Thoracic aorta (tissue), 2 donors: Measurements from ENCODE around the gene GNB4. TPM values are rescaled to one million over a fixed set of nuclear protein-coding genes. Genes with fewer than 3 reads are reported as not detected.

ENCODE experiments used
- ATAC-seq: fragments of 150-250 bp; one replicate; pipeline ENCODE4 v1.8.0; 2017; ENCODE audit warnings: low read depth; ENCODE audit not compliant: insufficient number of reproducible peaks, low FRiP score
- DNase-seq: peaks from one replicate; pipeline ENCODE4 v3.0.0-alpha.2; 2020; ENCODE audit warnings: low spot score
- H3K27ac ChIP-seq, 2 donors: fragments of 200-600 bp; sonication (generic); 1 replicate in 1 of 2; 2 replicates in 1 of 2; pipeline ENCODE4 v1.5.1; 2016; ENCODE audit warnings: mild to moderate bottlenecking in 2 of 2, moderate library complexity in 2 of 2
- H3K27me3 ChIP-seq: fragments of 200-600 bp; sonication (generic); replicated peaks from 2 replicates; pipeline ENCODE4 v1.6.0; 2016; ENCODE audit warnings: mild to moderate bottlenecking; ENCODE audit not compliant: insufficient read depth
- H3K36me3 ChIP-seq: fragments of 200-600 bp; sonication (generic); one replicate; pipeline ENCODE4 v1.5.1; 2016
- H3K4me1 ChIP-seq, 2 donors: fragments of 200-600 bp; sonication (generic); 1 replicate in 1 of 2; 2 replicates in 1 of 2; pipeline versions ENCODE4 v1.5.1 to v1.6.0; 2016; ENCODE audit warnings: low read depth in 2 of 2, mild to moderate bottlenecking in 1 of 2; ENCODE audit not compliant: control insufficient read depth in 1 of 2
- H3K4me3 ChIP-seq: fragments of 200-600 bp; sonication (generic); 2 replicates; pipeline ENCODE4 v1.5.1; 2016; ENCODE audit warnings: mild to moderate bottlenecking
- H3K9me3 ChIP-seq: fragments of 200-600 bp; sonication (generic); 2 replicates; pipeline ENCODE4 v1.5.1; 2016
- CTCF ChIP-seq: fragments of 200-600 bp; sonication (generic); IDR thresholded peaks from one replicate; pipeline ENCODE4 v1.5.1; 2019; ENCODE audit warnings: antibody characterized with exemption
- total RNA-seq, 2 donors: library from RNA; depleted of rRNA; stranded (reverse); fragments of >200 nt; gene quantifications; one replicate each; pipeline versions ENCODE4 v1.1.0 to v1.2.3, GENCODE V29; 2016

Gene GNB4
- total RNA-seq, 2 donors from 2014 or later, result 66.2 to 66.7 TPM

GRCh38 chr3:179463319-179463718 is 12.0 kb upstream of the GNB4 start:
- ATAC-seq, result no peak

GRCh38 chr3:179460260-179460659 is 9.0 kb upstream of the GNB4 start:
- no peak for TF ChIP-seq CTCF
- Histone ChIP-seq H3K27me3 (no peaks in the 10 kb centered on the region), H3K27ac (no peak overlapping the region), H3K36me3 (no peaks in the 10 kb centered on the region), H3K9me3 (no peaks in the 10 kb centered on the region), H3K4me1 (no peaks in the 10 kb centered on the region), H3K4me3 (no peak overlapping the region)
- DNase-seq (no peak), ATAC-seq (no peak)

More at GRCh38 chr3:179463319-179463718, 12.0 kb upstream of the GNB4 start:
- Histone ChIP-seq H3K27me3 (no peaks in the 10 kb centered on the region), H3K4me1 (no peaks in the 10 kb centered on the region), H3K9me3 (no peaks in the 10 kb centered on the region), H3K27ac (no peak overlapping the region), H3K4me3 (no peak overlapping the region), H3K36me3 (no peaks in the 10 kb centered on the region)
- DNase-seq, result no peak
- TF ChIP-seq CTCF, result no peak

GRCh38 chr3:179455954-179456353 is 4.7 kb upstream of the GNB4 start:
- no peak for TF ChIP-seq CTCF
- Histone ChIP-seq H3K4me1 (peaks cover 0 to 9% of the 10 kb centered on the region in 2 donors), H3K27me3 (no peaks in the 10 kb centered on the region), H3K4me3 (no peak overlapping the region), H3K36me3 (no peaks in the 10 kb centered on the region), H3K27ac (no peak overlapping the region), H3K9me3 (no peaks in the 10 kb centered on the region)
- no peak for DNase-seq
- no peak for ATAC-seq

- no peaks in the 10 kb centered on the region for H3K36me3 ChIP-seq
Measured at GRCh38 chr3:179454887-179455286, 3.6 kb upstream of the GNB4 start.

GRCh38 chr3:179453967-179454366 is 2.7 kb upstream of the GNB4 start:
- ATAC-seq (no peak), DNase-seq (no peak)
- H3K36me3 ChIP-seq, result no peaks in the 10 kb centered on the region
- no peak overlapping the region for H3K27ac ChIP-seq
- no peaks in the 10 kb centered on the region for H3K27me3 ChIP-seq
- no peak for TF ChIP-seq CTCF
- no peaks in the 10 kb centered on the region for H3K9me3 ChIP-seq
- H3K4me3 ChIP-seq, result no peak overlapping the region
- peaks cover 5 to 15% of the 10 kb centered on the region in 2 donors for H3K4me1 ChIP-seq

More at GRCh38 chr3:179454887-179455286, 3.6 kb upstream of the GNB4 start:
- Histone ChIP-seq H3K9me3 (no peaks in the 10 kb centered on the region), H3K27me3 (no peaks in the 10 kb centered on the region), H3K4me1 (peaks cover 0 to 9% of the 10 kb centered on the region in 2 donors), H3K4me3 (no peak overlapping the region), H3K27ac (no peak overlapping the region)
- TF ChIP-seq CTCF, result no peak
- no peak for DNase-seq
- ATAC-seq, result no peak
